GM18499 (cell line): Measurements from ENCODE around the gene STOX2.
"Not testable (repeated sequence)": the region's sequence is repeated elsewhere in the genome, so short reads cannot be mapped to it uniquely, and the experiment has no call there.

Experiments
- ATAC-seq: cut with Tn5 transposase; IDR thresholded peaks from one replicate; pipeline ENCODE4 v1.9.1; 2021; ENCODE audit warnings: moderate number of reproducible peaks; ENCODE audit not compliant: insufficient read depth, unreplicated experiment

The STOX2 gene

GRCh38 chr4:183934761-183935160 is 29.7 kb downstream of the STOX2 start:
- ATAC-seq = no peak

GRCh38 chr4:183935355-183936005 is 30.4 kb downstream of the STOX2 start:
- no peak for ATAC-seq

- ATAC-seq = no peak
These were observed 30.9 kb downstream of the STOX2 start for GRCh38 chr4:183936047-183936446.

GRCh38 chr4:183936574-183937345 is 31.7 kb downstream of the STOX2 start:
- no peak for ATAC-seq

- no peak for ATAC-seq
These were observed 35.8 kb downstream of the STOX2 start for GRCh38 chr4:183940864-183941263.

GRCh38 chr4:183941964-183942363 is 36.9 kb downstream of the STOX2 start:
- no peak for ATAC-seq

- no peak for ATAC-seq
These were observed 40.6 kb downstream of the STOX2 start for GRCh38 chr4:183945741-183946140.

- ATAC-seq = no peak
These were observed 45.4 kb downstream of the STOX2 start for GRCh38 chr4:183950536-183950935.

- ATAC-seq = not testable (repeated sequence)
These were observed 47.5 kb downstream of the STOX2 start for GRCh38 chr4:183952652-183953051.

- no peak for ATAC-seq
These were observed 54.4 kb downstream of the STOX2 start for GRCh38 chr4:183959319-183960045.

- ATAC-seq = no peak
These were observed 54.9 kb downstream of the STOX2 start for GRCh38 chr4:183960046-183960420.

GRCh38 chr4:183960962-183961541 is 55.9 kb downstream of the STOX2 start:
- no peak for ATAC-seq

- ATAC-seq = no peak
These were observed 56.7 kb downstream of the STOX2 start for GRCh38 chr4:183961795-183962194.

- ATAC-seq = no peak
These were observed 57.3 kb downstream of the STOX2 start for GRCh38 chr4:183962419-183962818.

- no peak for ATAC-seq
These were observed 61.3 kb downstream of the STOX2 start for GRCh38 chr4:183966371-183966770.

GRCh38 chr4:183967266-183967665 is 62.2 kb downstream of the STOX2 start:
- no peak for ATAC-seq

GRCh38 chr4:183968502-183968901 is 63.4 kb downstream of the STOX2 start:
- ATAC-seq = no peak

GRCh38 chr4:183968931-183969330 is 63.8 kb downstream of the STOX2 start:
- no peak for ATAC-seq

GRCh38 chr4:183969596-183969995 is 64.5 kb downstream of the STOX2 start:
- no peak for ATAC-seq

GRCh38 chr4:183971929-183972490 is 66.9 kb downstream of the STOX2 start:
- no peak for ATAC-seq

GRCh38 chr4:183977707-183978106 is 72.6 kb downstream of the STOX2 start:
- ATAC-seq = no peak
